Tibial nerve (tissue), 4 donors: Measurements from ENCODE around the gene PPP1R14C. TPM values are rescaled to one million over a fixed set of nuclear protein-coding genes. Genes with fewer than 3 reads are reported as not detected.

Source experiments
- DNase-seq, 2 donors: peaks; one replicate each; pipeline ENCODE4 v3.0.0-alpha.2; 2019; ENCODE audit warnings: low spot score in 2 of 2
- H3K27ac ChIP-seq, 4 donors: fragments of 200-600 bp; sonication (generic) in 3 of 4; one replicate each; pipeline ENCODE4 v1.5.1; 2017 to 2019; ENCODE audit warnings: mild to moderate bottlenecking in 1 of 4
- H3K27me3 ChIP-seq, 2 donors: fragments of 200-600 bp; sonication (generic) in 1 of 2; one replicate each; pipeline versions ENCODE4 v1.5.1 to v1.6.0; 2017 to 2019
- H3K36me3 ChIP-seq, 3 donors: fragments of 200-600 bp; sonication (generic); one replicate each; pipeline ENCODE4 v1.5.1; 2018 to 2019
- H3K4me1 ChIP-seq, 4 donors: fragments of 200-600 bp; sonication (generic) in 3 of 4; one replicate each; pipeline ENCODE4 v1.5.1; 2017 to 2019
- H3K4me3 ChIP-seq, 4 donors: fragments of 200-600 bp; sonication (generic) in 3 of 4; one replicate each; pipeline ENCODE4 v1.5.1; 2017 to 2019; ENCODE audit warnings: mild to moderate bottlenecking in 1 of 4, moderate library complexity in 1 of 4
- H3K9me3 ChIP-seq, 4 donors: fragments of 200-600 bp; sonication (generic) in 3 of 4; one replicate each; pipeline ENCODE4 v1.5.1; 2017 to 2019
- CTCF ChIP-seq, 5 experiments: fragments of 200-600 bp in 3 of 5; fragments of 450-650 bp in 2 of 5; sonication (generic) in 3 of 5; IDR thresholded peaks; one replicate each; pipeline ENCODE4 v1.5.1; 2016 to 2019; ENCODE audit warnings: antibody characterized with exemption in 5 of 5, mild to moderate bottlenecking in 3 of 5, moderate library complexity in 2 of 5
- EP300 ChIP-seq, 2 donors: sonication (generic); formaldehyde crosslinking; IDR thresholded peaks; one replicate each; pipeline ENCODE4 v1.6.1; 2017; ENCODE audit warnings: antibody characterized with exemption in 2 of 2, mild to moderate bottlenecking in 1 of 2
- POLR2A ChIP-seq, 2 donors: fragments of 450-650 bp; IDR thresholded peaks; one replicate each; pipeline ENCODE4 v1.6.1; 2017; ENCODE audit warnings: antibody characterized with exemption in 2 of 2, mild to moderate bottlenecking in 2 of 2, moderate library complexity in 2 of 2
- WGBS, 2 donors: methylation state at CpG; one replicate each; pipeline ENCODE4 v1.1.5; 2018; 5-methylcytosine and 5-hydroxymethylcytosine counted together
- total RNA-seq, 4 donors: library from RNA; depleted of rRNA; stranded (reverse); fragments of >200 nt; gene quantifications; one replicate each; pipeline ENCODE4 v1.1.0, GENCODE V29; 2016

The PPP1R14C gene
- total RNA-seq, 4 donors from 2014 or later, result 0.42 TPM; not detected in 3

- WGBS, 2 donors, result 92 to 94% methylated on average over 6 of the region's 6 CpGs
- no peak overlapping the region for H3K27ac ChIP-seq
- H3K27me3 ChIP-seq, result no peaks in the 10 kb centered on the region
- no peak for TF ChIP-seq CTCF (IDR thresholded peaks at IDR 0.05)
- TF ChIP-seq POLR2A (IDR thresholded peaks at IDR 0.05), result no peak
- TF ChIP-seq EP300 (IDR thresholded peaks at IDR 0.05), result no peak
- peaks cover 0 to 6% (median 0%) of the 10 kb centered on the region in 4 donors for H3K4me1 ChIP-seq
- DNase-seq, result no peak
- H3K9me3 ChIP-seq, result peaks cover 0 to 4% (median 0%) of the 10 kb centered on the region in 4 donors
- no peaks in the 10 kb centered on the region for H3K36me3 ChIP-seq
- no peak overlapping the region for H3K4me3 ChIP-seq
Observed at GRCh38 chr6:150118203-150118602, 24.6 kb upstream of the PPP1R14C start.

GRCh38 chr6:150118627-150119026 is 24.2 kb upstream of the PPP1R14C start:
- DNase-seq, result no peak
- no peak overlapping the region for H3K4me3 ChIP-seq
- 86 to 91% methylated on average over 9 of the region's 9 CpGs for WGBS, 2 donors
- no peaks in the 10 kb centered on the region for H3K27me3 ChIP-seq
- H3K4me1 ChIP-seq, result peaks cover 0 to 6% (median 0%) of the 10 kb centered on the region in 4 donors
- TF ChIP-seq POLR2A (IDR thresholded peaks at IDR 0.05), result no peak
- TF ChIP-seq EP300 (IDR thresholded peaks at IDR 0.05), result no peak
- no peak for TF ChIP-seq CTCF (IDR thresholded peaks at IDR 0.05)
- H3K36me3 ChIP-seq, result no peaks in the 10 kb centered on the region
- peaks cover 0 to 4% (median 0%) of the 10 kb centered on the region in 4 donors for H3K9me3 ChIP-seq
- no peak overlapping the region for H3K27ac ChIP-seq

- Histone ChIP-seq H3K36me3 (no peaks in the 10 kb centered on the region), H3K9me3 (peaks cover 0 to 4% (median 0%) of the 10 kb centered on the region in 4 donors), H3K4me3 (no peak overlapping the region), H3K4me1 (peaks cover 0 to 6% (median 0%) of the 10 kb centered on the region in 4 donors), H3K27ac (no peak overlapping the region), H3K27me3 (no peaks in the 10 kb centered on the region)
- 31 to 42% methylated on average over 7 of the region's 7 CpGs for WGBS, 2 donors
- DNase-seq, result no peak
- no peak for TF ChIP-seq POLR2A (IDR thresholded peaks at IDR 0.05)
Observed at GRCh38 chr6:150119173-150119572, 23.7 kb upstream of the PPP1R14C start.

GRCh38 chr6:150123645-150124044 is 19.2 kb upstream of the PPP1R14C start:
- Histone ChIP-seq H3K27me3 (no peaks in the 10 kb centered on the region), H3K9me3 (no peaks in the 10 kb centered on the region), H3K36me3 (no peaks in the 10 kb centered on the region), H3K4me1 (peaks cover 0 to 6% (median 0%) of the 10 kb centered on the region in 4 donors), H3K27ac (no peak overlapping the region), H3K4me3 (no peak overlapping the region)
- WGBS, 2 donors, result 63 to 80% methylated on average over 7 of the region's 7 CpGs
- no peak for DNase-seq
- TF ChIP-seq CTCF (IDR thresholded peaks at IDR 0.05) (no peak), EP300 (IDR thresholded peaks at IDR 0.05) (no peak), POLR2A (IDR thresholded peaks at IDR 0.05) (no peak)

- H3K4me1 ChIP-seq, result peaks cover 0 to 5% (median 0%) of the 10 kb centered on the region in 4 donors
- no peaks in the 10 kb centered on the region for H3K36me3 ChIP-seq
- 89 to 95% methylated on average over 3 of the region's 3 CpGs for WGBS, 2 donors
- no peaks in the 10 kb centered on the region for H3K9me3 ChIP-seq
- H3K27me3 ChIP-seq, result no peaks in the 10 kb centered on the region
- TF ChIP-seq POLR2A (IDR thresholded peaks at IDR 0.05) (no peak), EP300 (IDR thresholded peaks at IDR 0.05) (no peak), CTCF (IDR thresholded peaks at IDR 0.05) (no peak)
- no peak for DNase-seq
- H3K4me3 ChIP-seq, result no peak overlapping the region
- no peak overlapping the region for H3K27ac ChIP-seq
Observed at GRCh38 chr6:150124235-150124634, 18.6 kb upstream of the PPP1R14C start.
